ENCODE data around the gene RCOR1. TPM values are rescaled to one million over a fixed set of nuclear protein-coding genes. Genes with fewer than 3 reads are reported as not detected.

RCOR1 gene
- total RNA-seq, 1 donor from 2014 or later: 21.9 TPM

- no peak for DNase-seq (ENCODE audit: low spot score)
Observed at GRCh38 chr14:102668291-102668873, 75.9 kb downstream of the RCOR1 start.

- DNase-seq (ENCODE audit: low spot score): no peak
Observed at GRCh38 chr14:102671410-102671809, 79.0 kb downstream of the RCOR1 start.

GRCh38 chr14:102672410-102672960, 80.0 kb downstream of the RCOR1 start:
- no peak for DNase-seq (ENCODE audit: low spot score)

- no peak for DNase-seq (ENCODE audit: low spot score)
Observed at GRCh38 chr14:102675396-102675795, 82.9 kb downstream of the RCOR1 start.

GRCh38 chr14:102678394-102678793, 85.9 kb downstream of the RCOR1 start:
- no peak for DNase-seq (ENCODE audit: low spot score)

- no peak for DNase-seq (ENCODE audit: low spot score)
Observed at GRCh38 chr14:102683399-102684297, 91.2 kb downstream of the RCOR1 start.

- DNase-seq (ENCODE audit: low spot score): no peak
Observed at GRCh38 chr14:102684298-102684663, 91.8 kb downstream of the RCOR1 start.

GRCh38 chr14:102686196-102686801, 93.8 kb downstream of the RCOR1 start:
- no peak for DNase-seq (ENCODE audit: low spot score)

GRCh38 chr14:102688290-102688689, 95.8 kb downstream of the RCOR1 start:
- DNase-seq (ENCODE audit: low spot score): no peak

- no peak for DNase-seq (ENCODE audit: low spot score)
Observed at GRCh38 chr14:102690509-102691286, 98.2 kb downstream of the RCOR1 start.

- no peak for DNase-seq (ENCODE audit: low spot score)
Observed at GRCh38 chr14:102691763-102692162, 99.3 kb downstream of the RCOR1 start.

- no peak for DNase-seq (ENCODE audit: low spot score)
Observed at GRCh38 chr14:102692334-102692733, 99.9 kb downstream of the RCOR1 start.

- no peak for DNase-seq (ENCODE audit: low spot score)
Observed at GRCh38 chr14:102693006-102693755, 100.7 kb downstream of the RCOR1 start.

- DNase-seq (ENCODE audit: low spot score): no peak
Observed at GRCh38 chr14:102694530-102695166, 102.2 kb downstream of the RCOR1 start.

GRCh38 chr14:102695167-102695555, 102.7 kb downstream of the RCOR1 start:
- no peak for DNase-seq (ENCODE audit: low spot score)

- DNase-seq (ENCODE audit: low spot score): no peak
Observed at GRCh38 chr14:102696332-102696731, 103.9 kb downstream of the RCOR1 start.

- DNase-seq (ENCODE audit: low spot score): no peak
Observed at GRCh38 chr14:102696856-102697495, 104.5 kb downstream of the RCOR1 start.

GRCh38 chr14:102697501-102697900, 105.1 kb downstream of the RCOR1 start:
- no peak for DNase-seq (ENCODE audit: low spot score)

GRCh38 chr14:102699416-102700110, 107.1 kb downstream of the RCOR1 start:
- DNase-seq (ENCODE audit: low spot score): no peak

Data from mesenteric fat pad (tissue), 1 donor.